Measurements from ENCODE around the gene KRTAP5-7.
"Not testable (repeated sequence)": the region's sequence is repeated elsewhere in the genome, so short reads cannot be mapped to it uniquely, and the experiment has no call there.

DNA sequence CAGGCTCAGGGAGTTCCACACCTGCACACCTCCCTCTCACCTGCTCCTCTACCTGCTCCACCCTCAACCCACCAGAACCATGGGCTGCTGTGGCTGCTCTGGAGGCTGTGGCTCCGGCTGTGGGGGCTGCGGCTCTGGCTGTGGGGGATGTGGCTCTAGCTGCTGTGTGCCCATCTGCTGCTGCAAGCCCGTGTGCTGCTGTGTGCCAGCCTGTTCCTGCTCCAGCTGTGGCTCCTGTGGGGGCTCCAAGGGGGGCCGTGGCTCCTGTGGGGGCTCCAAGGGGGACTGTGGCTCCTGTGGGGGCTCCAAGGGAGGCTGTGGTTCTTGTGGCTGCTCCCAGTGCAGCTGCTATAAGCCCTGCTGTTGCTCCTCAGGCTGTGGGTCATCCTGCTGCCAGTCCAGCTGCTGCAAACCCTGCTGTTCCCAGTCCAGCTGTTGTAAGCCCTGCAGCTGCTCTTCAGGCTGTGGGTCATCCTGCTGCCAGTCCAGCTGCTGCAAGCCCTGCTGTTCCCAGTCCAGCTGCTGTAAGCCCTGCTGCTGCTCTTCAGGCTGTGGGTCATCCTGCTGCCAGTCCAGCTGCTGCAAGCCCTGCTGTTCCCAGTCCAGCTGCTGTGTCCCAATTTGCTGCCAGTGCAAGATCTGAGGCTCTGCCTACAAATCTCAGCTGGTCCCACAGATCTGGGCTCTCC, 11.1 kb downstream of the KRTAP5-7 start, which contains the start of gene KRTAP5-8:
- TF ChIP-seq, protein P1, sequence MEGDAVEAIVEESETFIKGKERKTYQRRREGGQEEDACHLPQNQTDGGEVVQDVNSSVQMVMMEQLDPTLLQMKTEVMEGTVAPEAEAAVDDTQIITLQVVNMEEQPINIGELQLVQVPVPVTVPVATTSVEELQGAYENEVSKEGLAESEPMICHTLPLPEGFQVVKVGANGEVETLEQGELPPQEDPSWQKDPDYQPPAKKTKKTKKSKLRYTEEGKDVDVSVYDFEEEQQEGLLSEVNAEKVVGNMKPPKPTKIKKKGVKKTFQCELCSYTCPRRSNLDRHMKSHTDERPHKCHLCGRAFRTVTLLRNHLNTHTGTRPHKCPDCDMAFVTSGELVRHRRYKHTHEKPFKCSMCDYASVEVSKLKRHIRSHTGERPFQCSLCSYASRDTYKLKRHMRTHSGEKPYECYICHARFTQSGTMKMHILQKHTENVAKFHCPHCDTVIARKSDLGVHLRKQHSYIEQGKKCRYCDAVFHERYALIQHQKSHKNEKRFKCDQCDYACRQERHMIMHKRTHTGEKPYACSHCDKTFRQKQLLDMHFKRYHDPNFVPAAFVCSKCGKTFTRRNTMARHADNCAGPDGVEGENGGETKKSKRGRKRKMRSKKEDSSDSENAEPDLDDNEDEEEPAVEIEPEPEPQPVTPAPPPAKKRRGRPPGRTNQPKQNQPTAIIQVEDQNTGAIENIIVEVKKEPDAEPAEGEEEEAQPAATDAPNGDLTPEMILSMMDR (IDR thresholded peaks at IDR 0.05; ENCODE audit: extremely low read depth in 1 of 2, insufficient read depth in 1 of 2, low read depth in 1 of 2, low read length in 2 of 2) = not testable (repeated sequence)
- not testable (repeated sequence) for TF ChIP-seq POLR2A (IDR thresholded peaks at IDR 0.05; ENCODE audit: low read depth, low read length); POLR2AphosphoS5 (IDR thresholded peaks at IDR 0.05; ENCODE audit: insufficient read depth, low read depth, low read length); EZH2 (IDR thresholded peaks at IDR 0.05; ENCODE audit: borderline replicate concordance, low read depth, low read length, severe bottlenecking); MYC (IDR thresholded peaks at IDR 0.05; ENCODE audit: low read depth, low read length)

All from endothelial cell of umbilical vein (primary cell).